ENCODE measurements around the gene P3H1. TPM values are rescaled to one million over a fixed set of nuclear protein-coding genes. Genes with fewer than 3 reads are reported as not detected.
"Not testable (repeated sequence)": the region's sequence is repeated elsewhere in the genome, so short reads cannot be mapped to it uniquely, and the experiment has no call there.

The P3H1 gene
- polyA plus RNA-seq, 1 of the 3 experiments (the other 2 are of a cell fraction), result 66.8 TPM

DNA sequence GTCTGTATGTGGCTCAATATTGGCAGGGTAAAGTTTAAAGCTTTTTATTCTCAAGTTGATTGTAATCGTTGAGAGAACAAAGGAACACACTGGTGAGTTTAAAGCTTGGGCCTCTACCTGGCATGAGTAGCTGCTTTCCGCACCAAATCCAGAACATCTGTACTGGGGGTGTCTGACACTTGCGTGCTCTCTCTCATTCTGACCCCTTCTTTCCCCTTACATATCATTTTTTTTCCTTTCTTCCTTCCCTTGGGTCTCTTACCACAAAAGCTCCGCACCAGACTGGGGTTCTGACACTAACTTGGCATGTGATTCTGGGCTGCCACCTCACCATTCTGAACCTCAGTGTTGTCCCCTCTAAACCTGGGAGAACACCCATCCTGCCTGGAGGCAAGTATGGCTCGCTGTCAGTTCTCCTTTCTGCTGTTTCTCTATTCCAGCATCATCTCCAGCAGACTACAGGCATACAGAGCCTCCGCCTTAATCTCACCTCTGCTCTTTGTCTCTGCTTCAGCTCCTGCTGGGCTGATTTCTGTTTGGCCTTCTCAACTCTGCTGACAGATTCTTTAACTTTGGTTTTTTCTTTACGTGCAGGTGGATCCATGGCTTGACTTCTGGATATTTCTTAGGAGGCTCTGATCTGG is 49.2 kb upstream of the P3H1 start:
- peaks cover 0 to 14% of the 10 kb centered on the region in 2 experiments for H3K36me3 ChIP-seq (replicated peaks in 1 of 2; ENCODE audit: control insufficient read depth in 1 of 2, insufficient read depth in 2 of 2, low read length in 1 of 2)
- 31% methylated on average over 7 of the region's 7 CpGs for WGBS (ENCODE audit: low lambda C conversion rate)
- H3K9me2 ChIP-seq, result no peaks in the 10 kb centered on the region
- no peak for TF ChIP-seq JUND (IDR thresholded peaks at IDR 0.05)
- TF ChIP-seq, protein P1, sequence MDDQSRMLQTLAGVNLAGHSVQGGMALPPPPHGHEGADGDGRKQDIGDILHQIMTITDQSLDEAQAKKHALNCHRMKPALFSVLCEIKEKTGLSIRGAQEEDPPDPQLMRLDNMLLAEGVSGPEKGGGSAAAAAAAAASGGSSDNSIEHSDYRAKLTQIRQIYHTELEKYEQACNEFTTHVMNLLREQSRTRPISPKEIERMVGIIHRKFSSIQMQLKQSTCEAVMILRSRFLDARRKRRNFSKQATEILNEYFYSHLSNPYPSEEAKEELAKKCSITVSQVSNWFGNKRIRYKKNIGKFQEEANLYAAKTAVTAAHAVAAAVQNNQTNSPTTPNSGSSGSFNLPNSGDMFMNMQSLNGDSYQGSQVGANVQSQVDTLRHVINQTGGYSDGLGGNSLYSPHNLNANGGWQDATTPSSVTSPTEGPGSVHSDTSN (IDR thresholded peaks at IDR 0.05), result no peak
- TF ChIP-seq, protein P2, sequence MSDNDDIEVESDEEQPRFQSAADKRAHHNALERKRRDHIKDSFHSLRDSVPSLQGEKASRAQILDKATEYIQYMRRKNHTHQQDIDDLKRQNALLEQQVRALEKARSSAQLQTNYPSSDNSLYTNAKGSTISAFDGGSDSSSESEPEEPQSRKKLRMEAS (IDR thresholded peaks at IDR 0.05; ENCODE audit: low read depth), result no peak
- TF ChIP-seq RFX5 (IDR thresholded peaks at IDR 0.05; ENCODE audit: low read length), result no peak
- no peak for TF ChIP-seq RAD21 (IDR thresholded peaks at IDR 0.05; ENCODE audit: low read length)
- TF ChIP-seq SMC3 (IDR thresholded peaks at IDR 0.05; ENCODE audit: low read depth, low read length), result no peak
- no peak for TF ChIP-seq TCF12 (IDR thresholded peaks at IDR 0.05)
- no peak for TF ChIP-seq GATA2 (CRISPR knock-in tag; IDR thresholded peaks at IDR 0.05)
- TF ChIP-seq EZH2phosphoT487 (IDR thresholded peaks at IDR 0.05; ENCODE audit: borderline replicate concordance, low read depth), result no peak
- TF ChIP-seq EP300 (IDR thresholded peaks at IDR 0.05; ENCODE audit: borderline replicate concordance in 1 of 2, low read depth in 1 of 2, low read length in 1 of 2), result no peak
- TF ChIP-seq, protein P3, sequence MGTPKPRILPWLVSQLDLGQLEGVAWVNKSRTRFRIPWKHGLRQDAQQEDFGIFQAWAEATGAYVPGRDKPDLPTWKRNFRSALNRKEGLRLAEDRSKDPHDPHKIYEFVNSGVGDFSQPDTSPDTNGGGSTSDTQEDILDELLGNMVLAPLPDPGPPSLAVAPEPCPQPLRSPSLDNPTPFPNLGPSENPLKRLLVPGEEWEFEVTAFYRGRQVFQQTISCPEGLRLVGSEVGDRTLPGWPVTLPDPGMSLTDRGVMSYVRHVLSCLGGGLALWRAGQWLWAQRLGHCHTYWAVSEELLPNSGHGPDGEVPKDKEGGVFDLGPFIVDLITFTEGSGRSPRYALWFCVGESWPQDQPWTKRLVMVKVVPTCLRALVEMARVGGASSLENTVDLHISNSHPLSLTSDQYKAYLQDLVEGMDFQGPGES (IDR thresholded peaks at IDR 0.05; ENCODE audit: low read depth, low read length), result no peak
- no peak for TF ChIP-seq FOXM1 (IDR thresholded peaks at IDR 0.05; ENCODE audit: low read depth)
- TF ChIP-seq, protein P4, sequence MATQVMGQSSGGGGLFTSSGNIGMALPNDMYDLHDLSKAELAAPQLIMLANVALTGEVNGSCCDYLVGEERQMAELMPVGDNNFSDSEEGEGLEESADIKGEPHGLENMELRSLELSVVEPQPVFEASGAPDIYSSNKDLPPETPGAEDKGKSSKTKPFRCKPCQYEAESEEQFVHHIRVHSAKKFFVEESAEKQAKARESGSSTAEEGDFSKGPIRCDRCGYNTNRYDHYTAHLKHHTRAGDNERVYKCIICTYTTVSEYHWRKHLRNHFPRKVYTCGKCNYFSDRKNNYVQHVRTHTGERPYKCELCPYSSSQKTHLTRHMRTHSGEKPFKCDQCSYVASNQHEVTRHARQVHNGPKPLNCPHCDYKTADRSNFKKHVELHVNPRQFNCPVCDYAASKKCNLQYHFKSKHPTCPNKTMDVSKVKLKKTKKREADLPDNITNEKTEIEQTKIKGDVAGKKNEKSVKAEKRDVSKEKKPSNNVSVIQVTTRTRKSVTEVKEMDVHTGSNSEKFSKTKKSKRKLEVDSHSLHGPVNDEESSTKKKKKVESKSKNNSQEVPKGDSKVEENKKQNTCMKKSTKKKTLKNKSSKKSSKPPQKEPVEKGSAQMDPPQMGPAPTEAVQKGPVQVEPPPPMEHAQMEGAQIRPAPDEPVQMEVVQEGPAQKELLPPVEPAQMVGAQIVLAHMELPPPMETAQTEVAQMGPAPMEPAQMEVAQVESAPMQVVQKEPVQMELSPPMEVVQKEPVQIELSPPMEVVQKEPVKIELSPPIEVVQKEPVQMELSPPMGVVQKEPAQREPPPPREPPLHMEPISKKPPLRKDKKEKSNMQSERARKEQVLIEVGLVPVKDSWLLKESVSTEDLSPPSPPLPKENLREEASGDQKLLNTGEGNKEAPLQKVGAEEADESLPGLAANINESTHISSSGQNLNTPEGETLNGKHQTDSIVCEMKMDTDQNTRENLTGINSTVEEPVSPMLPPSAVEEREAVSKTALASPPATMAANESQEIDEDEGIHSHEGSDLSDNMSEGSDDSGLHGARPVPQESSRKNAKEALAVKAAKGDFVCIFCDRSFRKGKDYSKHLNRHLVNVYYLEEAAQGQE (IDR thresholded peaks at IDR 0.05; ENCODE audit: low read depth, low read length), result no peak
- no peak for TF ChIP-seq FOSL2 (IDR thresholded peaks at IDR 0.05; ENCODE audit: borderline replicate concordance, low read depth)
- no peak for TF ChIP-seq MEF2A (IDR thresholded peaks at IDR 0.05; ENCODE audit: borderline replicate concordance, low read depth)
- TF ChIP-seq, protein P5, sequence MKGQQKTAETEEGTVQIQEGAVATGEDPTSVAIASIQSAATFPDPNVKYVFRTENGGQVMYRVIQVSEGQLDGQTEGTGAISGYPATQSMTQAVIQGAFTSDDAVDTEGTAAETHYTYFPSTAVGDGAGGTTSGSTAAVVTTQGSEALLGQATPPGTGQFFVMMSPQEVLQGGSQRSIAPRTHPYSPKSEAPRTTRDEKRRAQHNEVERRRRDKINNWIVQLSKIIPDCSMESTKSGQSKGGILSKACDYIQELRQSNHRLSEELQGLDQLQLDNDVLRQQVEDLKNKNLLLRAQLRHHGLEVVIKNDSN (IDR thresholded peaks at IDR 0.05; ENCODE audit: borderline replicate concordance, low read depth), result no peak
- no peak for TF ChIP-seq GABPA (IDR thresholded peaks at IDR 0.05; ENCODE audit: low read depth)
- no peak for TF ChIP-seq NRF1 (IDR thresholded peaks at IDR 0.05; ENCODE audit: low read depth, low read length)
- peaks cover 30% of the 10 kb centered on the region for H3K79me2 ChIP-seq (ENCODE audit: insufficient read depth)
- no peaks in the 10 kb centered on the region for H3K9me3 ChIP-seq
- H3F3A ChIP-seq (replicated peaks; ENCODE audit: insufficient read depth), result peaks cover 4% of the 10 kb centered on the region
- no peaks in the 10 kb centered on the region for H3K27me3 ChIP-seq (ENCODE audit: insufficient read depth)
- H2AFZ ChIP-seq (ENCODE audit: low read depth), result peak overlapping the region; percentile 94
- DNase-seq, result no peak
- H4K20me1 ChIP-seq (ENCODE audit: insufficient read depth), result no peaks in the 10 kb centered on the region
- peaks cover 8 to 15% of the 10 kb centered on the region in 2 experiments; a peak in 2 of 4 replicates for H3K4me1 ChIP-seq (ENCODE audit: control insufficient read depth in 1 of 2, insufficient read depth in 2 of 2, low read depth in 1 of 2, low read length in 1 of 2)
- H3K4me3 ChIP-seq (ENCODE audit: low read depth in 2 of 2, low read length in 1 of 2), result peak overlapping the region; percentile 76 to 85
- peak overlapping the region; percentile 98 for H3K9ac ChIP-seq
- ChIA-PET POLR2A (interaction anchor here (0.7 to 1.5 kb wide), 4 partner anchors 30 to 258 kb away, joined by 3 to 4 read pairs (median 3); partner anchors contain the start of gene ZNF691), CTCF (interaction anchor here (1.2 to 1.9 kb wide), 5 partner anchors 9 to 52 kb away, joined by 3 to 7 read pairs (median 7); partner anchors contain the start of gene ZNF691)
- H3K27ac ChIP-seq (ENCODE audit: low read depth in 2 of 2, low read length in 1 of 2), result peak overlapping the region; percentile 98 to 99
- H3K4me2 ChIP-seq, result peak overlapping the region; percentile 87

DNA sequence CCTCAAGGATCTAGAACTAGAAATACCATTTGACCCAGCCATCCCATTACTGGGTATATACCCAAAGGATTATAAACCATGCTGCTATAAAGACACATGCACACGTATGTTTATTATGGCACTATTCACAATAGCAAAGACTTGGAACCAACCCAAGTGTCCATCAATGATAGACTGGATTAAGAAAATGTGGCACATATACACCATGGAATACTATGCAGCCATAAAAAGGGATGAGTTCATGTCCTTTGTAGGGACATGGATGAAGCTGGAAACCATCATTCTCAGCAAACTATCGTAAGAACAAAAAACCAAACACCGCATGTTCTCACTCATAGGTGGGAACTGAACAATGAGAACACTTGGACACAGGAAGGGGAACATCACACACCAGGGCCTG is 48.0 kb upstream of the P3H1 start:
- H3K27ac ChIP-seq (ENCODE audit: low read depth in 2 of 2, low read length in 1 of 2); H3K4me2 ChIP-seq; H3K4me3 ChIP-seq (ENCODE audit: low read depth in 2 of 2, low read length in 1 of 2); H3K27me3 ChIP-seq (ENCODE audit: insufficient read depth); H3F3A ChIP-seq (replicated peaks; ENCODE audit: insufficient read depth); H2AFZ ChIP-seq (ENCODE audit: low read depth); DNase-seq; H3K9me2 ChIP-seq; H3K9ac ChIP-seq; H3K9me3 ChIP-seq; H4K20me1 ChIP-seq (ENCODE audit: insufficient read depth); POLR2A ChIA-PET: not testable (repeated sequence)
- 97% methylated on average over 3 of the region's 3 CpGs for WGBS (ENCODE audit: low lambda C conversion rate)
- Histone ChIP-seq H3K36me3 (replicated peaks in 1 of 2; ENCODE audit: control insufficient read depth in 1 of 2, insufficient read depth in 2 of 2, low read length in 1 of 2) (peaks cover 0 to 14% of the 10 kb centered on the region in 2 experiments), H3K79me2 (ENCODE audit: insufficient read depth) (peaks cover 21% of the 10 kb centered on the region), H3K4me1 (ENCODE audit: control insufficient read depth in 1 of 2, insufficient read depth in 2 of 2, low read depth in 1 of 2, low read length in 1 of 2) (peaks cover 3 to 11% of the 10 kb centered on the region in 2 experiments; a peak in 2 of 4 replicates)
- CTCF ChIA-PET, result interaction anchor here (1.8 to 1.9 kb wide), 2 partner anchors 12 to 32 kb away, joined by 4 to 7 read pairs; partner anchors contain the start of gene ZNF691

Data from SK-N-SH (cell line).